GM12875 (cell line): ENCODE measurements around the gene KCNK18.

Source experiments
- H3K4me3 ChIP-seq: one replicate; pipeline ENCODE4 v1.5.1; 2011; ENCODE audit warnings: low read depth, low read length, control low read depth
- TF ChIP-seq, protein P1 (sequence below): IDR thresholded peaks from 2 replicates; pipeline ENCODE4 v1.5.1; 2011; ENCODE audit warnings: low read depth, mild to moderate bottlenecking, control low read depth, inconsistent platforms, low read length, moderate library complexity, borderline replicate concordance; ENCODE audit not compliant: insufficient read depth

Gene KCNK18

GRCh38 chr10:117214401-117214800 lies 17.1 kb downstream of the KCNK18 start:
- TF ChIP-seq, protein P1, sequence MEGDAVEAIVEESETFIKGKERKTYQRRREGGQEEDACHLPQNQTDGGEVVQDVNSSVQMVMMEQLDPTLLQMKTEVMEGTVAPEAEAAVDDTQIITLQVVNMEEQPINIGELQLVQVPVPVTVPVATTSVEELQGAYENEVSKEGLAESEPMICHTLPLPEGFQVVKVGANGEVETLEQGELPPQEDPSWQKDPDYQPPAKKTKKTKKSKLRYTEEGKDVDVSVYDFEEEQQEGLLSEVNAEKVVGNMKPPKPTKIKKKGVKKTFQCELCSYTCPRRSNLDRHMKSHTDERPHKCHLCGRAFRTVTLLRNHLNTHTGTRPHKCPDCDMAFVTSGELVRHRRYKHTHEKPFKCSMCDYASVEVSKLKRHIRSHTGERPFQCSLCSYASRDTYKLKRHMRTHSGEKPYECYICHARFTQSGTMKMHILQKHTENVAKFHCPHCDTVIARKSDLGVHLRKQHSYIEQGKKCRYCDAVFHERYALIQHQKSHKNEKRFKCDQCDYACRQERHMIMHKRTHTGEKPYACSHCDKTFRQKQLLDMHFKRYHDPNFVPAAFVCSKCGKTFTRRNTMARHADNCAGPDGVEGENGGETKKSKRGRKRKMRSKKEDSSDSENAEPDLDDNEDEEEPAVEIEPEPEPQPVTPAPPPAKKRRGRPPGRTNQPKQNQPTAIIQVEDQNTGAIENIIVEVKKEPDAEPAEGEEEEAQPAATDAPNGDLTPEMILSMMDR: no peak
- no peak overlapping the region for H3K4me3 ChIP-seq

- TF ChIP-seq, protein P1: no peak
These were observed 17.8 kb downstream of the KCNK18 start for GRCh38 chr10:117215079-117215478.

GRCh38 chr10:117216028-117216427 lies 18.7 kb downstream of the KCNK18 start:
- no peak overlapping the region for H3K4me3 ChIP-seq
- TF ChIP-seq, protein P1: no peak

More at GRCh38 chr10:117215079-117215478, 17.8 kb downstream of the KCNK18 start:
- H3K4me3 ChIP-seq: no peak overlapping the region

GRCh38 chr10:117216611-117217195 lies 19.4 kb downstream of the KCNK18 start:
- TF ChIP-seq, protein P1: peak; percentile 100
- H3K4me3 ChIP-seq: peak overlapping the region; percentile 51

DNA sequence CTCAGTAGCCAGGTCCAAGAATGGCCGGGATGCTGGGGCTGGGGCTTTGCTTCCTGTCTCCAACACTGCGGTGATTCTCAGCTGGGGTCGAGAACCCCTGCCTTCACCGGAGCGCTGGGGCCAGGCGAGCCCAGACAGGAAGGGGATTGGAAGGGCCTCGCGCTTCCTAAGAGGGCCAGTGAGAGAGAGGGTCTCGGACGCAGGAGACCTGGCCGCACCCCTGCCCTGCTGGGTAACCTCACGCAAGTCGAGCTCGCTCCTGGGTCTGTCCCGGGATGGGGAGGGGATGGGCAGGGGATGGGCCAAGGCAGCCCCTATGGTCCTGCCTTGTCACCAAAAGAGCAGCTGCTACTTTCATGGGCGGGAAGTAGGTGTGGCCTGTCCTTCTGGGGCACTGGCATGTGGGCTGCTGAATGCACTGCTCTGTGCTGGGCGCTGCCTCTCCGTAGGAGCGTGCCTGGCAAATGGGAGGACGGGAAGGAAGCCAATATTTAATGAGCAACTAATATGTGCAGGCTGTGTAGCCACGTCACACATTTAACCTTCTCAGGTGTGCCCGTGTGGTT lies 20.0 kb downstream of the KCNK18 start:
- peak overlapping the region; percentile 51 for H3K4me3 ChIP-seq
- TF ChIP-seq, protein P1: no peak

GRCh38 chr10:117218654-117219053 lies 21.4 kb downstream of the KCNK18 start:
- TF ChIP-seq, protein P1: no peak
- H3K4me3 ChIP-seq: no peak overlapping the region

GRCh38 chr10:117221156-117221711 lies 23.9 kb downstream of the KCNK18 start:
- TF ChIP-seq, protein P1: no peak
- H3K4me3 ChIP-seq: no peak overlapping the region
